Activated CD4-positive, alpha-beta T cell treated with anti-CD3 and anti-CD28 coated beads, Interleukin-2, amount 50 U/mL, for 24 hours (primary cell): ENCODE results near the gene SLC35F6.
"Not testable (repeated sequence)": the region's sequence is repeated elsewhere in the genome, so short reads cannot be mapped to it uniquely, and the experiment has no call there.

ENCODE experiments used
- DNase-seq, 2 donors: peaks; one replicate each; pipeline ENCODE4 v3.0.0-alpha.2; 2020; ENCODE audit warnings: low read depth in 1 of 2, low spot score in 1 of 2

Gene SLC35F6

DNA sequence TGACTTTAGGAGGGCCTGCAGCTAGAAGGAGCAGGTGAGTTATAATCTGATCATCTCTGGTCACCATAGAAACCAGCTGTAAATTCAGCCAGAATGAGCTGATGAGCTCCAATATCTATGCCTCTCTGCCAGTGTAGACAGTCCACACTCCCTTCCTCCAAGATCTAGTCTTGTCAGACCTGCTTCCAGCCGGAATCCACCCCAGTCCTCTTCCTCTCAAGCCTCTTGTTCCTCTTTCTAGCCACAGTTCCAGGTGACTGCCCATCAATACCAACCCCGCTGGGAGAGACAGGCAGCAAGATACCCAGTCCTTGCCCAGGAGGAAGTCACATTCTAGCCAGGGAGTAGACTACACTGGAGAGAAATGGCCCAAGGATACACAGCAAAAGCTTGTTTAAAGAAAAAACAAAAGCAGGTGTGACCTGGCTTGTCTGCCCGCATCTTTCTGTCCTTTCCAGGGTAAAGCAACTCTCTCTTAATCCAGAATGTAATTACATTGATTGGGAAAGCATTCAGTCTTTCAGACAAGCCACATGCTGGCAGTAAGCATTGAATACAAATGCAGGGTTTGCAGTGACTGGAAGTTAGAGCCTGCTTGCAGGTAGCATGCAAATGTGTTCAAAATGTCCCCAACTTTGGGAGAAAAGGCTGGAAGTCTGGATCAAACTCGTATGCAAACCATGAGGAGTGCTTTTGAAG is 9.0 kb upstream of the SLC35F6 start:
- DNase-seq, result no peak

DNA sequence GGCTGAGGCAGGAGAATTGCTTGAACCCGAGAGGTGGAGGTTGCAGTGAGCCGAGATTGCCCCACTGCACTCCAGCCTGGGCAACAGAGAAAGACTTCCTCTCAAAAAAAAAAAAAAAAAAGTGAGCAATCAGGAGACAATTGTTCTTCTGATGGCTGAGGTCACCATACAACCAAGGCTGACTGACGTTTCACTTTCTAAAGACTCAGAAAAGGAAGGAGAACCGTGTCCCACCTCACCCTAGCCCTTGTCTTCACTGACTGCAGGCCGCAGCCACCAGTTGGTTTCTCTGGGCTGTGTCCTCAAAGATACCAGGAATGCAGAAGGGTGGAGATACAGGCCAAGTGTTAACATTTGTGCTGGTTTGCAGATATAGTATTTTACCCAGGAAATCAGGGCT is 7.7 kb upstream of the SLC35F6 start:
- DNase-seq, result no peak

DNA sequence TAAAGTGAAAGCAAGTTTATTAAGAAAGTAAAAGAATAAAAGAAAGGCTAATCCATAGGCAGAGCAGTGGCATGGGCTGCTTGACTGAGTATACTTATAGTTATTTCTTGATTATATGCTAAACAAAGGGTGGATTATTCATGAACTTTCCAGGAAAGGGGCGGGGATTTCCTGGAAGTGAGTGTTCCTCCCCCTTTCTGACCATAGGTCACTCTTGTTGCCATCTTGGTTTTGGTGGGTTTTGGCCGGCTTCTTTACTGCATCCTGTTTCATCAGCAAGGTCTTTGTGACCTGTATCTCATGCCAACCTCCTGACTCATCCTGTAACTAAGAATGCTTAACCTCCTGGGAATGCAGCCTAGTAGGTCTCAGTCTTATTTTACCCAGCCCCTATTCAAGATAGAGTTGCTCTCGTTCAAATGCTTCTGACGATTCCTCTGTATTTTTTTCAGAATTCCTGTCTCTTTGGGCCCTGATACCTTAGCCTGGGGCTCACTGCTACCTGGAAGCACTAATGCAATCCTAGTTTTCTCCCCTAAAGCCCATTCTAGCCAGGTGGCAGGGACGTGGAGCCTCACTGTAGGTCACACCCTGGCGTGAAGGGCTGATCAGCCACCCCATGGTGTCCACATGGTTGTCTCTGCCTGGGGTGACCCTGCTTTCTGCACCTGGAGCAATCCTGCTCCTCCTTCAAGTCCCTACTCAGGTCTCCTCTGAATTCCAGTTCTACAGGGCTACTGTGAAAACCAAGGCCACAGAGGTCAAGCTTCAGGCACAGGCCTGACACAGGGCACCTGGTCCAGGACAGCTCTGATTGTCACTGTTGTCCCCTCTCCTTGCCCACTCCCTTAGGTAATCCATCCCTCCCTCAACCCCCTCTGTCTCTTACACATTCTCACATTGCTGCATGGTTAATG is 6.0 kb upstream of the SLC35F6 start:
- no peak for DNase-seq

DNA sequence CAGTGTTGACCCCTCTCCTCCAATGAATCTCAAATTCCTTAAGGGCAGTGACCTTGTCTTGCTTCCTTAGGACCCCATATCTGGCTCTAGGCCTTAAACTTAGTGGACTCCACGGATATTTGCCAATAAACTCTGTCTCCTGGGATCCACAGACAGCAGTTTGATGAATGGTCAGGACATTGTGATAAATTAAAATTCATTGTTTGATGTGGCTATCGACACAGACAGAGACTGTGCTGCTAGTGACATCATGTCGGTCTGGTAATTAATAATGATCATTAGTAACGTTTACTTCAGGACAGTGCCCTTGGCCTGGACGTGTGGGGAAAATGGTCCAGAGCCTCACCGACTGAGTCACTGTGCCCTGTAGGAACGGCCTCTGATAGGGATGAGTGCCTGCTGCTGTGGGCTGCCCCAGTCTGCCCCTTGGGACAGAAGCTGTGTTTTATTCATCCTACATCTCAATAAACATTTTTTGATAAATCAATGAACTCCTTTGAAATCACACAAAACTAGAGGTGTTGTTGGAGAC is 5.2 kb upstream of the SLC35F6 start:
- DNase-seq, result no peak

DNA sequence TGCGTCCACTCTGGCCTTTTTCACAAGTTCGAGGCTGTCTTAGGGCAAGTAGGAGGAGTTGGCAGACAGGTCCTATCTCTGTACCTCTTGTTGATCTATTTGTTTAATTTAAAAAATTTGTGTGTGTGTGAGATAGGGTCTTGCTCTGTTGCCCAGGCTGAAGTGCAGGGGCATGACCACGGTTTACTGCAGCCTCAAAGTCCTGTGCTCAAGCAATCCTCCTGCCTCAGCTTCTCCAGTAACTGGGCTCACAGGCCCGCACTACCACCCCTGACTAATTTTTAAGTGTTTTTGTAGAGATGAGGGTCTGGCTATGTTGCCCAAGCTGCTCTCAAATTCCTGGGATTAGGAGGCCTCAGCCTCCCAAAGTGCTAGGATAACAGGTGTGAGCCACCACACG is 4.2 kb upstream of the SLC35F6 start:
- DNase-seq, result no peak

DNA sequence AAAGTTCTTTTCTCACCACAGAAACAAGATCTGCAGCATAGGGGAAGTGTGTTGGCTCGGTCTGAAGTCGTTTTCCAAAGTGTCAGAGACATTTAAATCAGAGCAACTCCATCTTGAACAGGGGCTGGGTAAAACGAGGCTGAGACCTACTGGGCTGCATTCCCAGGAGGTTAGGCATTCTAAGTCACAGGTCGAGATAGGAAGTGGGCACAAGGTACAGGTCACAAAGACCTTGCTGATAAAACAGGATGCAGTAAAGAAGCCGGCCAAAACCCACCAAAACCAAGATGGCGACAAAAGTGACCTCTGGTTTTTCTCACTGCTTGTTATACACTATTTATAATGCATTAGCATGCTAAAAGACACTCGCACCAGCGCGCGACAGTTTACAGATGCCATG is 3.1 kb upstream of the SLC35F6 start:
- not testable (repeated sequence) for DNase-seq

DNA sequence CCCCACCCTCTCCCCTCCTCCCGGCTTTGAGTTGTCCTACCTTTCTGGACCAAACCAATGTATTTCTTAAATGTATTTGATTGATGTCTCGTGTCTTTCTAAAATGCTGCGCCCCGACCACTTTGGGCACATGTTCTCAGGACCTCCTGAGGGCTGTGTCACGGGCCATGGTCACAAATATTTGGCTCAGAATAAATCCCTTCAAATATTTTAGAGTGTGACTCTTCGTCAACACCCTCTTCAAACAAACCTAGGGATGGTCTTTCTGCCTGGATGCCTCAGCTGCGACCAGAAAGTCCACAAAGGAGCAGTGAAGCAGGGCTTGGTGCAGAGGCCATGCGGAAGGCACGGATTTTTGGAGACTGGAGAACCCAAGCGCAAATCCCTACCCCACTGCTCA is 1.1 kb upstream of the SLC35F6 start:
- DNase-seq, result no peak

DNA sequence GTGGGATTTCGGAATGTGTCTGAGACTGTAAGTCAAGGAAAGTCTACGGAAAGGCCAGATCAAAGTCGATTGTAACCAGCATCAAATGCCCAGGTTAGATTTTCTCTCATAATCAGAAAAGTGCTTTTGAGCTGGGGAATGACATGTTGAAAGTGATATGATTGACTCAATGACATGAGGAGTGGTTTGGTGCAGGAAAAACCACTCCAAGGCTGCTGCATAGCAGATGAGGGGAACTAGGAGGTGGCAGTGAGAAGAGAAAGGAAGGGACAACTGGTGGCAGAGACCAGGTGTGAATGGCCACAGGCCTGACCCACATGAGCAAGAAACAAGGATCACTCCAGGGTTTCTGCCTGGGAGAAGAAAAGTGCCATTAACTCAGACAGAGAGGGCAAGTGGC is 822 bp downstream of the SLC35F6 start:
- DNase-seq, result no peak

DNA sequence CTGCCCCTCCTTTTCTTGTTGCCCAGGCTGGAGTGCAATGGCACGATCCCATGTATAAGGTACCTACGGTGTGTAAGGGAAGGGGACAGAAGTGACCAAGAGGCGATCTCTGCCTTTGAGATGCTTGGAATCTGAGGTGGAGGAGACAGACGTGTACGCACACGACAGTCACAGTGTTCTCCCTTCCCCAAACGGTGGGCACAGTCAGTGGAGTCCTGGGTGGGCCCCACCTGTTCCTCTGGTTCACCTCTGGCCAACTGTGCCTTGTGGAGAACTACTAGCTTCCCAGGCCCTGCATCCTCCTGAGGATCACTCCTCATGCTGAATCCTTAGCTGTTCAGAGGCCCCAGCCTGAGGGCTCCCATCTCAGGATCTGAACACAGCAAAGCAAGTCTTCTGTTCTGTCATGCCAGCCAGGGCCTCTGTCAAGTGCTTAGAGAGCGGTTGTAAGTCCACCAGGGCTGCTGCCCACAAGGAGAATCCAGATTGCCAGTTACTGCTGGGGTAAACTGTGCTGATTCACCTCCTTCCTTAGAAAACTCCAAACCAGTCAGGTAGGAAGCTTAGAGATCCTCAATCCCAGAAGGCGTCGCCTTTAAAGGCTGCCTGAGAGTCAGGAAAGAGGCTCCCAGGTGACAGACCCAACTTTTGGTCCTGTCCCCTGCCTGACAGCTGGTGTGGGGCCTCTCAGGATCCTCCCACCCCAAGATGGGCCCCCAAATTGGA is 1.6 kb downstream of the SLC35F6 start:
- DNase-seq, result no peak

DNA sequence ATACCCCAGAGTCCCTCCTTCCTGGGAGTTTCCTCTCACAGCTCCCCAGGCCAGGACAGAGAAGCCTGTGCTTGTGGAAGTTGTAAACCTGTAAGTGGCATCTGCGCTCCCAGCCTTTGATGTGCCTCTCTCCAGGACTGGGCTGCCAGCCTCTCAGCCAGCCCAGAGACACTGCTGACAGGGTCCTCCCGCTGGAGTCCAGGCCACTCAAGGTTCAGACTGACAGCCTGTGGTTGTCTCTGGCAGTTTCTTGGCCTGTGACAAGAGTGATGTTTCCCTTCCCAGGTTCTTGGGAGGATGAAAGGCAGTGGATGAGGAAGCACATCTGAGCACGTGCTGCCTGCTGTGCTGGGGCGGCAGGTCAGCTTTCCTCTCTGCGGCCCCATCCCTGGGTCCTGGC is 3.0 kb downstream of the SLC35F6 start:
- no peak for DNase-seq

DNA sequence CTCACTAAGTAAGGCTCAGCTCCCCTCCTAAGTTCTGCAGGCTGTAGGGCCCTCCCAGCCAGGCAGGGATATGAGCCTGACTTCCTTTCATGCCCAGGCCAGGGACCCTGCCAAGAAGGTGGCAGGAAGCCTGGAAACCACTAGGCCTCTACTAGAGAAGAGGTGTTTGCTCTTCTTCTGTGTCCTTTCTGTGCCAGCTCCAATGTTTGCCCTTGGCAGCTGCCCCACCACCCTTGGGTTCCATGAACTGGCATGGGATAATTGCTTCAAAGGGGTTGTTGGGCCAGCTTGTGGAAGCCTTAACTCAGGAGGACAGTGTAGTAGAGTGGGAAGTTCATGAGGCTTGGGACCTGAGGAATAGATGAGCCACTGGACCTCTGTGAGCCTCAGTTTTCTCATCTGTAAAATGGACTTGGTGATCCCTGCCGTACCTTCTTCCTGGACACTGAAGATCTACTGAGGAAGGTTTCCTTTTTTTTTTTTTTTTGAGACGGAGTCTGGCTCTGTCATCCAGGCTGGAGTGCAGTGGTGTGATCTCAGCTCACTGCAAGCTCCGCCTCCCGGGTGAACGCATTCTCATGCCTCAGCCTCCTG is 3.9 kb downstream of the SLC35F6 start:
- no peak for DNase-seq

DNA sequence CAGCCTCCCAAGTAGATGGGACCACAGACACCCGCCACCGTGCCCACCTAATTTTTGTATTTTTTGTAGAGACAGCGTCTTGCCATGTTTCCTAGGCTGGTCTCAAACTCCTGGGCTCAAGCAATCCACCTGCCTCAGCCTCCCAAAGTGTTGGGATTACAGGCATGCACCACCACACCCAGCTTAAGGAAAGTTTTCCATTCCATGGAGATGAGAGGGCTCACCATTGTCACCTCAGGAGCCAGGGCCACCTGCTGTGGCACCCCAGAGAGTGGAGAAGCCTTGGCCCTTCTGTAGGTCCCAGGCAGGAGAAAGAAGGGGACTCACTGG is 4.6 kb downstream of the SLC35F6 start:
- DNase-seq, result no peak

DNA sequence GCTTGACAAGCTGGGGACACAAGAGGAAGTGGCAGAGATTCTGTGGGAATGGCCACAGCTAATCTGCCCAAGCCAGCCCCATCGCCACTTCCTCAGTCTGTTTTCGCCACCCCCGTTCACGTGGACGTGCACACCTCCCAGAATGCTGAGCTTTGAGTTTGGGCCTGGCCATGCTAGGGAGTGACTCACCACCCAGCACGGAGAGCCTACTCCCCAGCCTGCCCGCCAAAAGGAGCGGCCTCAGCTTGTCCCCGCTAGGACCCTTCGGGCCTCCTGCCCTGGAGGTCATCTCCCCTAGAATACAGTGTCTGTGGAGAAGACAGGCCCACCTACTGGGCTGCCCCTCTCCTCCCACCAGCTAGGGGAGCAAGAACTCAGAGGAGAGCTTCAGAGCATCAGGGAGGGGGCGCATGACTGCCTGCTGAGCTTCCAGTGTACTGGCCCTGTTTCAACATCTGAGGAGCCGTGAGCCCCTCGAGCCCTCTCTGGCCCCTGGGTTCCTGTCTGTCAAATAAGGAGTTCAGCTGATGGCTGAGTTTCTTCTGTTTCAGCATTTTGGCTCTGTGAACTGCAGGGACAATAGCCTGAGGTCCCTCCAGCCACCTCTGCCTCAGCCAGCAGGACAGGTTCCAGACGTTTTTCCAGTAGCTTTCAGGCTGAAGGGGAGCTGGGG is 5.1 kb downstream of the SLC35F6 start:
- no peak for DNase-seq

DNA sequence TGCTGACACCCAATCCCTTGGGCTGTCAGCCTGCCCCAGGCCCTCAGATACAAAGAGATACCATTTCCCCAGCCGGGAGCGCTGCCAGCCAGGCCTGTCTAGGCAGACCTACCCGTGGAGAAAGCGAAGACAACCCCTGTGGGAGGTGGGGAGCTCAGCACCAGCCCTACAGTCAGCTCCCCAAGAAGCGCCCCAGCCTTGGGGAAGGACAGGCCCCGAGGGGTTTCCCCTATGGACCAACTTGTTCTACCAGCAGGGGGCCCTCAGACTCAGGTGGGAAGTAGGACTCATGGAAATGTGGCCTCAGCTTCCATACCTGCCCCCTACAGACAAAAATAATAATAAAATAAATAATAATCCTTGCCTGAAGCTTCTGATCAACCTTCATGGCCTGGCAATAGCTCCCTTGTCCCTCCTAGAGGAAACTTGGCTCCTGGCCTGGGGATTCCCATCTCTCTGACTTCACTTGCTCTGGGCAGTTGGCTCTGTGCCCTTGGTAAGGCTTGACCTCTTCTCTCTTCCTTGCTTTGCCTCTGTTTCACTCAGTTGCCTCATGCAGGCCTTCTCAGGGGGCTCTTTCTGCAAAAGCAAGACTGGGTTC is 7.0 kb downstream of the SLC35F6 start:
- no peak for DNase-seq

DNA sequence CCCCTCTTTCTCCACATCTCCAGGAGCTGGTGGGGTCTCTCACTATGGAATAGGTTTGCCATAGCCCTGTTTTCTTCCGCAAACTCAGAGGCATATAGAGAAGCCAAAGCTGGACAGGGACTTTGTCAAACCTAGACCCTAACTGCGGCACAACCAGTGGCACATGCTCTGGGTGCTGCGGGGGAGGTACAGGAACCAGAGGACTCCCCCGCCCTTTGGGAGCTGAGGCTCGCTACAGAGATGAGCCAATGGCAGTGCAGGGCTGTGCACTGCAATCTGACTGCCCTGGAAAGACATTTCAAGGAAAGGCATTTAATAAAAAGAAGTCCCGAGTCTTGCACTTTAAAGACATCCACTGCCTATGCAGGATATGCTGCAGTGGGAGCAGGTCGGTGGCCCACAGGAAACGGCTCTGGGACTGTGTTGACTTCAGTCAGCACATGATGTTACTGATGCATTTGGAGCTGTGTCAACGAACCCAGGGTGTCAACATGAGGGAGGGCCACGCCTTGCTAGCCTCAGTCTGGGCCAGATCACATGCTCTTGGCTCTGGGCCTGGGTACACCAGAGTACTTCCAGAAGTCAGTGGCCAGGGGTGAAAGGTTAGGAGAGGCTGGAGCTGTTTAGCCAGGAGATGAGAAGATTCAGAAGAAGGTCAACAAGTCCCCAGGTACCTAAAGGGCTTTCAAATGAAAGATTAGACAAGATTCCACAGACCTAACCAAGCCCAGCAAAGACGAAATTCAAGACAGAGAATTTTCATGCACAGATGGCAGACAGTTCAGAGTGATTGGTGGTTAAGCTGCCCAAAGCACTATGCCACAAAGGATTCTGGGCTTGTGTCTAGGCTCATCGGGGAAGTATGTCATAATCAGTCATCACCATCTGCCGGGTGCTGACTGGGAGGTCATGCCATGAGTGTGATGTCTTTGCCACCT is 8.2 kb downstream of the SLC35F6 start:
- no peak for DNase-seq

DNA sequence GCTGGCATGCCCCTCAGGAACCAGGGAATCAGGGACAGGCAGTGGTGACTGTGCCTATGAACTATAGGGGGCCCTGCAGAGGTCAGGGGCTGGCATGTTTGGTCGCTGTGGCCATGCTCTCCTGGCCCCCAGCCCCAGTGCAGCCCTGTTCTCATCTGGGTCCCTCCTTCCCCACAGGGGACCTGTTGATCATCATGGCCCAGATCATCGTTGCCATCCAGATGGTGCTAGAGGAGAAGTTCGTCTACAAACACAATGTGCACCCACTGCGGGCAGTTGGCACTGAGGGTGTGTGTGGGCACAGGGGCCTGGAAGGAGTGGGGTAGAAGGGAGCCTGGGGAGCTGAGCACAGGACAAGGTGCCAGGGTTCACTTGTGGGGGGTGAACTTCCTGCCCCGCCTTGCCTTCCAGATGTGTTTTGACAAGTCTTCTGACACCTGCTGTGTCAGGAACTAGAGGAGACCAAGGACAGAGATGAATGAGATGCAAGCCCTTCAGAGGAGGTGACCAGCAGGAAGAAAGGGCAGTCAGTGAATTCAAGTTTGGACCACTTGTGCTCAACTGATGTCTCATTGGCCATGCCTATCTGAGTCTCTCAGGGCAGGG is 12.2 kb downstream of the SLC35F6 start:
- DNase-seq, result no peak

DNA sequence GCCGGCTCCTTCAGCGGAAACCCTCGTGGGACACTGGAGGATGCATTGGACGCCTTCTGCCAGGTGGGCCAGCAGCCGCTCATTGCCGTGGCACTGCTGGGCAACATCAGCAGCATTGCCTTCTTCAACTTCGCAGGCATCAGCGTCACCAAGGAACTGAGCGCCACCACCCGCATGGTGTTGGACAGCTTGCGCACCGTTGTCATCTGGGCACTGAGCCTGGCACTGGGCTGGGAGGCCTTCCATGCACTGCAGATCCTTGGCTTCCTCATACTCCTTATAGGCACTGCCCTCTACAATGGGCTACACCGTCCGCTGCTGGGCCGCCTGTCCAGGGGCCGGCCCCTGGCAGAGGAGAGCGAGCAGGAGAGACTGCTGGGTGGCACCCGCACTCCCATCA is 14.0 kb downstream of the SLC35F6 start:
- no peak for DNase-seq

DNA sequence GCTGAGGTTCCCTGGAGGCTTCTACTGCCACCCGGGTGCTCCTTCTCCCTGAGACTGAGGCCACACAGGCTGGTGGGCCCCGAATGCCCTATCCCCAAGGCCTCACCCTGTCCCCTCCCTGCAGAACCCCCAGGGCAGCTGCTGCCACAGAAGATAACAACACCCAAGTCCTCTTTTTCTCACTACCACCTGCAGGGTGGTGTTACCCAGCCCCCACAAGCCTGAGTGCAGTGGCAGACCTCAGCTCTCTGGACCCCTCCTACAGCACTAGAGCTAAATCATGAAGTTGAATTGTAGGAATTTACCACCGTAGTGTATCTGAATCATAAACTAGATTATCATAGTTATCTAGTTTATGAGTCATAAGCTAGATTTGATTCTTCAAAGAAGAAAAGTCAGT is 14.4 kb downstream of the SLC35F6 start:
- DNase-seq, result no peak

DNA sequence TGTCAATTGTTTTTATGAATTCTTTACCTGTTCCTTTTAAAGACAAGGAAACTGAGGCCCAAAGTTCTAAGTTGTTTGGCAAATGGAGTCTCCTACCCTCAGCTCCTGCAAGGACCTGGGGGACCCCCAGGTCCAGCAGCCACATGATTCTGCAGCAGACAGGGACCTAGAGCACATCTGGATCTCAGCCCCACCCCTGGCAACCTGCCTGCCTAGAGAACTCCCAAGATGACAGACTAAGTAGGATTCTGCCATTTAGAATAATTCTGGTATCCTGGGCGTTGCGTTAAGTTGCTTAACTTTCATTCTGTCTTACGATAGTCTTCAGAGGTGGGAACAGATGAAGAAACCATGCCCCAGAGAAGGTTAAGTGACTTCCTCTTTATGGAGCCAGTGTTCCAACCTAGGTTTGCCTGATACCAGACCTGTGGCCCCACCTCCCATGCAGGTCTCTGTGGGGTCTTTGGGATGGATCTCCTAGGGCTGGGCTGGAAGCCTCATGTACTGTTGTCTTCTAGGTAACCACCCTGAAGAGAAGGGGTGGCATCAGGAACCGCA is 16.2 kb downstream of the SLC35F6 start:
- DNase-seq, result no peak
